ENCODE measurements around the gene LINGO3. TPM values are rescaled to one million over a fixed set of nuclear protein-coding genes. Genes with fewer than 3 reads are reported as not detected.
A peak's percentile ranks its signal among the peaks of the same experiment; 100 is the strongest.
"Not testable (repeated sequence)": the region's sequence is repeated elsewhere in the genome, so short reads cannot be mapped to it uniquely, and the experiment has no call there.

The LINGO3 gene
- total RNA-seq, 2 experiments from 2014 or later, result 0.33 to 0.39 TPM

- ATAC-seq (ENCODE audit: poor library complexity), result peak; percentile 38
These were observed 25.7 kb downstream of the LINGO3 start, which contains the start of gene PEAK3 for GRCh38 chr19:2282062-2282861. Gene PEAK3 (minus strand): TSS chr19:2282175. CDS start chr19:2280931, 1,244 bp downstream.

GRCh38 chr19:2281265-2282061 lies 26.5 kb downstream of the LINGO3 start:
- peak overlapping the region; percentile 11 for H3K4me3 Mint-ChIP-seq
- H3K27ac ChIP-seq (ENCODE audit: low read depth in 1 of 2, low read length in 2 of 2); H3K36me3 Mint-ChIP-seq (ENCODE audit: low read depth); CTCF ChIA-PET; ATAC-seq (ENCODE audit: poor library complexity); H3K27ac Mint-ChIP-seq; intact Hi-C loops (cut with DNase I, micrococcal nuclease); H3K27me3 Mint-ChIP-seq; H3K9me3 Mint-ChIP-seq; H3K27me3 ChIP-seq (ENCODE audit: control insufficient read depth in 1 of 2, insufficient read depth in 2 of 2, low read length in 2 of 2); H3K36me3 ChIP-seq (ENCODE audit: insufficient read depth, low read length); H3K9me3 ChIP-seq (ENCODE audit: control insufficient read depth in 1 of 2, insufficient read depth in 1 of 2, low read length in 2 of 2): not testable (repeated sequence)
- peak overlapping the region; percentile 37 for H3K4me3 ChIP-seq (ENCODE audit: low read length)
- POLR2A ChIA-PET, result interaction anchor here (1.9 kb wide), 1 partner anchor 10 kb away, joined by 7 read pairs; no protein-coding TSS in a partner anchor
- H3K4me1 ChIP-seq (ENCODE audit: insufficient read depth, low read length), result peaks cover 25% of the 10 kb centered on the region
- peaks cover 15% of the 10 kb centered on the region for H3K4me1 Mint-ChIP-seq (ENCODE audit: low read depth)
- DNase-seq, result peak in 1 of 14 experiments; percentile 26

More at GRCh38 chr19:2282062-2282861, 25.7 kb downstream of the LINGO3 start, which contains the start of gene PEAK3:
- peaks cover 25% of the 10 kb centered on the region for H3K4me1 ChIP-seq (ENCODE audit: insufficient read depth, low read length)
- Mint-ChIP-seq H3K36me3 (ENCODE audit: low read depth) (peaks cover under 1% of the 10 kb centered on the region), H3K27me3 (no peaks in the 10 kb centered on the region), H3K27ac (peak within 1 kb of the TSS; percentile 27), H3K4me1 (ENCODE audit: low read depth) (peaks cover 15% of the 10 kb centered on the region), H3K4me3 (peak within 1 kb of the TSS; percentile 51), H3K9me3 (no peaks in the 10 kb centered on the region)
- H3K36me3 ChIP-seq (ENCODE audit: insufficient read depth, low read length), result no peaks in the 10 kb centered on the region
- peak within 1 kb of the TSS; percentile 37 for H3K4me3 ChIP-seq (ENCODE audit: low read length)
- no peak for TF ChIP-seq CTCF (IDR thresholded peaks at IDR 0.05)
- intact Hi-C loops (cut with DNase I, micrococcal nuclease), result no loop called here
- CTCF ChIA-PET, result no interaction called here
- peak in 6 of 14 experiments; percentile 24 to 72 (median 52) for DNase-seq
- H3K27me3 ChIP-seq (ENCODE audit: control insufficient read depth in 1 of 2, insufficient read depth in 2 of 2, low read length in 2 of 2), result no peaks in the 10 kb centered on the region
- no peak within 1 kb of the TSS for H3K27ac ChIP-seq (ENCODE audit: low read depth in 1 of 2, low read length in 2 of 2)
- no peaks in the 10 kb centered on the region for H3K9me3 ChIP-seq (ENCODE audit: control insufficient read depth in 1 of 2, insufficient read depth in 1 of 2, low read length in 2 of 2)
- POLR2A ChIA-PET, result interaction anchor here (1.9 kb wide), 1 partner anchor 9 kb away, joined by 7 read pairs; no protein-coding TSS in a partner anchor

- Mint-ChIP-seq H3K27me3 (no peaks in the 10 kb centered on the region), H3K9me3 (no peaks in the 10 kb centered on the region), H3K36me3 (ENCODE audit: low read depth) (peaks cover 4% of the 10 kb centered on the region), H3K27ac (no peak overlapping the region), H3K4me3 (no peak overlapping the region), H3K4me1 (ENCODE audit: low read depth) (peaks cover 15% of the 10 kb centered on the region)
- H3K27me3 ChIP-seq (ENCODE audit: control insufficient read depth in 1 of 2, insufficient read depth in 2 of 2, low read length in 2 of 2), result no peaks in the 10 kb centered on the region
- peaks cover 6% of the 10 kb centered on the region for H3K36me3 ChIP-seq (ENCODE audit: insufficient read depth, low read length)
- no peak overlapping the region for H3K4me3 ChIP-seq (ENCODE audit: low read length)
- no peak for ATAC-seq (ENCODE audit: poor library complexity)
- DNase-seq, result peak in 1 of 14 experiments; percentile 31
- intact Hi-C loops (cut with DNase I, micrococcal nuclease), result no loop called here
- POLR2A ChIA-PET, result interaction anchor here (1.2 to 1.4 kb wide), 2 partner anchors 8 to 23 kb away, joined by 3 to 4 read pairs; no protein-coding TSS in a partner anchor
- peaks cover 25% of the 10 kb centered on the region for H3K4me1 ChIP-seq (ENCODE audit: insufficient read depth, low read length)
- CTCF ChIA-PET, result no interaction called here
- no peak overlapping the region for H3K27ac ChIP-seq (ENCODE audit: low read depth in 1 of 2, low read length in 2 of 2)
- no peak for TF ChIP-seq CTCF (IDR thresholded peaks at IDR 0.05)
- no peaks in the 10 kb centered on the region for H3K9me3 ChIP-seq (ENCODE audit: control insufficient read depth in 1 of 2, insufficient read depth in 1 of 2, low read length in 2 of 2)
These were observed 27.2 kb downstream of the LINGO3 start for GRCh38 chr19:2280633-2281264.
